Progenitor cell of endocrine pancreas (in vitro differentiated cells): ENCODE results near the gene CDH6. TPM values are rescaled to one million over a fixed set of nuclear protein-coding genes. Genes with fewer than 3 reads are reported as not detected.

Source experiments
- DNase-seq: peaks from one replicate; pipeline ENCODE4 v3.0.0; 2021; ENCODE audit warnings: low spot score; ENCODE audit not compliant: unreplicated experiment
- H3K27ac Mint-ChIP-seq: 2 replicates; pipeline ENCODE4 v1.8.0; 2021; ENCODE audit warnings: mild to moderate bottlenecking, moderate library complexity, mixed read lengths
- H3K27me3 Mint-ChIP-seq: 2 replicates; pipeline ENCODE4 v1.8.0; 2021; ENCODE audit warnings: mixed read lengths
- H3K36me3 Mint-ChIP-seq: 2 replicates; pipeline ENCODE4 v1.8.0; 2022; ENCODE audit warnings: mixed read lengths; ENCODE audit not compliant: insufficient read depth
- H3K4me1 Mint-ChIP-seq: 2 replicates; pipeline ENCODE4 v1.8.0; 2021; ENCODE audit warnings: low read depth, mixed read lengths
- H3K4me3 Mint-ChIP-seq: 2 replicates; pipeline ENCODE4 v1.8.0; 2021; ENCODE audit warnings: low read depth, mild to moderate bottlenecking, moderate library complexity, mixed read lengths
- H3K9me3 Mint-ChIP-seq: 2 replicates; pipeline ENCODE4 v1.8.0; 2021; ENCODE audit warnings: low read depth, mixed read lengths
- CTCF ChIP-seq: fragments of 200-600 bp; sonication (generic); IDR thresholded peaks from one replicate; pipeline ENCODE4 v1.5.0; 2021; ENCODE audit warnings: antibody characterized with exemption, mild to moderate bottlenecking; ENCODE audit not compliant: unreplicated experiment
- total RNA-seq: library from RNA; stranded (reverse); gene quantifications from 2 replicates; pipeline ENCODE4 v1.2.1, GENCODE V29; 2021

CDH6 gene
- total RNA-seq, 1 donor from 2014 or later, result 132 TPM

DNA sequence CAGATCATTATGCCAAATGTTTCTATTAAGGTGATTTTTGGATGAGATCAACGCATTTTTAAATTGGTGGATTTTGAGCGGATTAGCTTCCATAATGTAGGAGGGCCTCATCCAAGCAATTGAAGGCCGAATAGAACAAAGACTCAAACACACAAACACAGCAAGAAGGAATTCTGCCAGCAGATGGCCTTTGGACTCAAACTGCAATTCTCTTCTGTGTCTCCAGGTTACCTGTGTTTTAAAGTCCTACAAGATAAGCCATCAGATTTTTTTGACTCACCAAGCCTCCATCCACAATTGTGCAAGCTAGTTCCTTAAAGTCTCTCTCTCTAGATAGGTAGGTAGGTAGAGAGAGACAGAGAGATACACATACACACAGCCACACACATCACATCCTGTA is 25.5 kb downstream of the CDH6 start:
- no peaks in the 10 kb centered on the region for H3K27me3 Mint-ChIP-seq
- TF ChIP-seq CTCF, result peak; percentile 21
- peaks cover 10% of the 10 kb centered on the region for H3K36me3 Mint-ChIP-seq
- peak overlapping the region; percentile 9 for H3K4me3 Mint-ChIP-seq
- H3K4me1 Mint-ChIP-seq, result peaks cover 73% of the 10 kb centered on the region
- no peak for DNase-seq
- H3K9me3 Mint-ChIP-seq, result peaks cover 6% of the 10 kb centered on the region
- H3K27ac Mint-ChIP-seq, result peak overlapping the region; percentile 95

GRCh38 chr5:31221001-31221400 is 27.5 kb downstream of the CDH6 start:
- Mint-ChIP-seq H3K4me3 (peak overlapping the region; percentile 3), H3K27ac (peak overlapping the region; percentile 91), H3K36me3 (peaks cover 20% of the 10 kb centered on the region), H3K4me1 (peaks cover 61% of the 10 kb centered on the region), H3K9me3 (peaks cover 10% of the 10 kb centered on the region), H3K27me3 (no peaks in the 10 kb centered on the region)
- TF ChIP-seq CTCF, result no peak
- DNase-seq, result peak; percentile 11

DNA sequence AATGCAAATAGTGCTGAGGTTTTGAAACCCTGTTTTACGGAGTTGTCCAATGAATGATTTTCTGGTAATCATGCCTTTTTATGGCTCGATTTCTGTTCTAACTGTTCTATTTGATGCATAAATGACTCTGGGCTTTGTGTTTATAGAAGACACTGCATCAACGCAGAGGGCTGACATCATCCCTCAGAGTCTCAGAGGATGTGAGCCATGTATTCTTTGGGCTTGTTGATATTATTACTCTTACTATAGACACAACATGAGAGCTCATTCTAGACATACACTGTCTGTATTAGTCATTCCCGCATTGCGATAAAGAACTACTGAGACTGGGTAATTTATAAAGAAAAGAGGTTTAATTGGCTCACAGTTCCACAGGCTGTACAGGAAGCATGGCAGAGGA is 31.6 kb downstream of the CDH6 start:
- peaks cover 38% of the 10 kb centered on the region for H3K36me3 Mint-ChIP-seq
- no peak overlapping the region for H3K4me3 Mint-ChIP-seq
- TF ChIP-seq CTCF, result no peak
- H3K27ac Mint-ChIP-seq, result no peak overlapping the region
- DNase-seq, result no peak
- peaks cover 21% of the 10 kb centered on the region for H3K9me3 Mint-ChIP-seq
- peaks cover 43% of the 10 kb centered on the region for H3K4me1 Mint-ChIP-seq
- H3K27me3 Mint-ChIP-seq, result no peaks in the 10 kb centered on the region

DNA sequence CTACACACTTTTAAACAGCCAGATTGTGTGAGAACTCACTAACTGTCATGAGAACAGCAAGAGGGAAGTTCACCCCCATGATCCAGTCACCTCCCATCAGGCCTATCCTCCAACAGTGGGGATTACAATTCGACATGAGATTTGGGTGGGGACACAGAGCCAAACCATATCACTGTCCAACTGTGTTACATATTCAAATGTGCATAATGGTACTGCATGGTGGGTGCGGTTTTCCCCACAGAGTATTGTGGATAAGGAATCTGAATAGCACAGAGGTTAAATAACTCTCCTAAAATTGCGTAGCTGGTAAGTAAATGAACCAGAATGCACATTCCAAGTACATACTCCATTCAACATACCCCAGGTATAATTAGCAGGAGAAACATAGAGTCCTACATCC is 32.1 kb downstream of the CDH6 start:
- H3K27me3 Mint-ChIP-seq, result no peaks in the 10 kb centered on the region
- DNase-seq, result no peak
- H3K27ac Mint-ChIP-seq, result no peak overlapping the region
- peaks cover 39% of the 10 kb centered on the region for H3K4me1 Mint-ChIP-seq
- no peak overlapping the region for H3K4me3 Mint-ChIP-seq
- H3K9me3 Mint-ChIP-seq, result peaks cover 18% of the 10 kb centered on the region
- TF ChIP-seq CTCF, result no peak
- peaks cover 36% of the 10 kb centered on the region for H3K36me3 Mint-ChIP-seq

DNA sequence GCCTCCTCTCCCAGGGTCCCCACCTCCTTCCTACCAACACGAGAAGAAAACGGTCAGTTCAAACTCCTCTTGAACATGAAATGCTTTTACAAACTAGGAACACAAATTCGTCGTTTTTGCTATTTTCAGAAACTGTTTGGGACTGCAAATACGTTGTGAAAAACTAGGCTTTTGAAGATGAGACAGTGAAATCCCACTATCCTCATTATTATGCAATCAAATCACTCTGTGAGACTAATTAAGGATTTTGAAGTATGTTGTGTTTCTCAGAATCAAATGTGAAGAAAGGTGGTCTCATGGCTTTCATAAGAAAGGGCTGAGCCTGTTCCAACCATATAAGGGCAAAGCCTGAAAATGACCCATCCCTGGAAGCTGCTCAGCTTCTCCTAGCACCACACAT is 33.2 kb downstream of the CDH6 start:
- Mint-ChIP-seq H3K27ac (no peak overlapping the region), H3K4me1 (peaks cover 33% of the 10 kb centered on the region), H3K9me3 (peaks cover 18% of the 10 kb centered on the region), H3K4me3 (no peak overlapping the region), H3K27me3 (no peaks in the 10 kb centered on the region), H3K36me3 (peaks cover 36% of the 10 kb centered on the region)
- DNase-seq, result no peak
- TF ChIP-seq CTCF, result no peak
